GDM1 (cell line): Measurements from ENCODE around the gene GRAP2.

ENCODE experiments used
- DNase-seq: peaks from one replicate; lab custom pipeline; 2025; lab: John Stamatoyannopoulos, UW

GRAP2 gene

DNA sequence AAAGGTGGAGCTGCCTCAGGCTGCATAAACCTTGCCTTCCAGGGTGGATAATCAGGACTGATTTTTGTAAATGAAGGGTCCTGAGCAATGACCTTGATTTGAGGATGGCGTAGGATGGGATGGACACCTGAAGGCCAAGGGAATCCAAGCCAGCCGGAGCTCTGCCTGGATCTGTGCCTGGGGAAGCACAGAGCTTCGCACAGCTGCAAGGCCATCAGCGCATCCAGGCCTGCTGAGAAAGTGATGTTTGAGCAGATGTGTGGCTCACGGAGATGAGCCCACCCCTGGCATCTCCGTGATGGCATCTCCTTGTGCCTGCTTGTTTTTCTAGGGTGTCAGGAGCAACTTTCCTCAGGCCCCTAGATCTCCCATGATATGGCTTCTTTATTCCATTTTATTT lies 117.2 kb downstream of the GRAP2 start:
- no peak for DNase-seq

DNA sequence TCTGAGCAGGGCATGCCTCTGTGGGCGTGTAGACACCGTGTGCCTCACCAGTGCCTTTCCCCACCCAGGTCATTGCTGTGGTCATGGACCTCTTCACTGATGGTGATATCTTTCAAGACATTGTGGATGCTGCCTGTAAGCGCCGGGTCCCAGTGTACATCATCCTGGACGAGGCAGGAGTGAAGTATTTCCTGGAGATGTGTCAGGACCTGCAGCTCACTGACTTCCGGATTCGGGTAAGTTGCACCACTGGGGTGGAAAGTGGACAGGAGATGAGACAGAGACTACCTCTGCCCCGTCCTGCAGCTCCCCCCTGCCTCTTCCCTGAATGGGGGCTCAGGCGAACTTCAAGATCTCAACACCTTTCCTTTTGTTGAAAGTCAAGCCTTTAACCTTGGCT lies 118.2 kb downstream of the GRAP2 start:
- no peak for DNase-seq

DNA sequence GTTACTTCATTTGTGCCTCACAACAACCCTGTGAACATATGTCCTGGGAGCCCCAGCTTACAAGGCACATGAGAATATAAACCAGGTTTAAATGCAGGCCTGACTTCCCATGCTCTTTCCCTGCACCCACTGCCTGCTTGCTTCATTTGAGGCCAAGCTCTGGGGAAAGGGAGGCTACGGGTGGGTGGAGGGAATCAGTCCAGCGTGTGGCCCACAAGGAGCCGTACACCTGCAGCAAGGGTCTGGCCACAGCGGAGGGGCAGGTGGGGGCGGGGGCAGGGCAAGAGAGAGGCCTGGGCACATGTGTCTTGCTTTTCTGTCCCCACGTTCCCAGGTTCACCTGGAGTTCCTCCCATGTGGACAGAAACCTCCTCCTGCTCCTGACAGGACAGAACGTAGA lies 120.1 kb downstream of the GRAP2 start:
- no peak for DNase-seq

DNA sequence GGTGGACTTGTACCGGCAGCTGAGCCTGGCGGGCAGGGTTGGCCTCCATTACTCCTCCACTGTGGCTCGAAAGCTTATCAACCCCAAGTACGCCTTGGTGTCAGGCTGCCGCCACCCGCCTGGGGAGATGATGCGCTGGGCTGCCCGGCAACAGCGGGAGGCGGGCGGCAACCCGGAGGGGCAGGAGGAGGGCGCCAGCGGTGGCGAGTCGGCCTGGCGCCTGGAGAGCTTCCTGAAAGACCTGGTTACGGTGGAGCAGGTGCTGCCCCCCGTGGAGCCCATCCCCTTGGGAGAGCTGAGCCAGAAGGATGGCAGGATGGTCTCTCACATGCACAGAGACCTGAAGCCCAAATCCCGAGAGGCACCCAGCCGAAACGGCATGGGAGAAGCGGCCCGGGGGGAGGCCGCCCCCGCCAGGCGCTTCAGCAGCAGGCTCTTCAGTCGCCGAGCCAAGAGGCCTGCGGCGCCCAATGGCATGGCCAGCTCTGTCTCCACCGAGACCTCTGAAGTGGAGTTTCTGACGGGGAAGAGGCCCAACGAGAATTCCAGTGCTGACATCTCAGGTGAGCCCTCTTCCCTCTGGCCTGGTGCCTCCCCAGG lies 120.6 kb downstream of the GRAP2 start:
- no peak for DNase-seq

DNA sequence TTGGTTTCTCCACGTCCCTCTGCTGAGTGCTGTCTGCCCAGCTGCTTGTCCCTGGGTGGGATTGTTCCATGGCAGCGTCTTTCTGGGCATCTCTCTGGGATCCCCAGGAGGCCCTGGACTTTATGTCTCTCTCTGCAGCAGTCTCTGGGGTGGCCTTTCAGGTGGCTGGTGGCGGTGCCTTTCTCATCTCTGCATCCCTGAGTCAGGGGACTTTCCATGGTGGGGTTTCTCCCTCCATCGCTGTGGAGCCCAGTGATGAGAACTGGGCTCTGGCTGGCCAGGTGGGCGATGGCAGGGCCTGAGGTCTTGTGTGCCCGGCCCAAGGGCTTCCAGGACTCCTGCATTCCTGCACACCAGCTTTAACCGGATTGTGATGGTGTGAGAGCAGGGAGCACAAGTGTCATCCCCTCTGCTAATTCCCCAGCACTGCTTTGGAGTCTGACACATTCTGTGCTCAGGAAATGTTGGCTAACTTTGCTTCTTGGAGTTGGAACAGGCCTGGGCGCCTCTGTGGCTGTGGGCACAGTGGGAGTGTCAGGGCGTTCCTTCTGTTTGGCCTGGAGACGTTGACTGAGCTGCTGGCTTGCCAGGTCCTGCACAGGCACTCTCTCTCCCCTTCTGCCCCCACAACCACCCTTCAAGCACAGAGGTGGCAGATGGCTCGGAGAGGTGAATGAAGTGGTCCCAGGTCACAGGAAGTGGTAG lies 121.8 kb downstream of the GRAP2 start:
- DNase-seq, result no peak
